Measurements from ENCODE around the gene TCP1. TPM values are rescaled to one million over a fixed set of nuclear protein-coding genes. Genes with fewer than 3 reads are reported as not detected.

TCP1 gene
- total and polyA plus RNA-seq, 2 experiments from 2014 or later: 130 to 166 TPM

GRCh38 chr6:159790956-159791598, 1.7 kb upstream of the TCP1 start:
- H3K4me2 ChIP-seq: peak overlapping the region; percentile 70
- peaks cover 19% of the 10 kb centered on the region for H4K20me1 ChIP-seq (ENCODE audit: insufficient read depth, poor library complexity, severe bottlenecking)
- H3K79me2 ChIP-seq: peaks cover 75% of the 10 kb centered on the region
- WGBS (ENCODE audit: low lambda C conversion rate, missing lambda C conversion rate): 14% methylated on average over 18 of the region's 18 CpGs
- no peaks in the 10 kb centered on the region for H3K9me2 ChIP-seq (replicated peaks; ENCODE audit: insufficient read depth)
- TF ChIP-seq CTCF (IDR thresholded peaks at IDR 0.05; ENCODE audit: poor library complexity): no peak
- TF ChIP-seq EZH2 (IDR thresholded peaks at IDR 0.05; ENCODE audit: borderline replicate concordance): no peak
- TF ChIP-seq EZH2phosphoT487 (IDR thresholded peaks at IDR 0.05; ENCODE audit: low read depth, severe bottlenecking, unreplicated experiment): no peak
- peaks cover 37% of the 10 kb centered on the region for H3K4me1 ChIP-seq (ENCODE audit: insufficient read depth)
- H3K36me3 ChIP-seq (replicated peaks; ENCODE audit: insufficient read depth, low read depth): no peaks in the 10 kb centered on the region
- H3K27me3 ChIP-seq: no peaks in the 10 kb centered on the region
- H3K4me3 ChIP-seq: peak overlapping the region; percentile 53
- peak; percentile 37 for DNase-seq (ENCODE audit: low spot score)
- H3K27ac ChIP-seq: peak overlapping the region; percentile 83
- no peaks in the 10 kb centered on the region for H3K9me3 ChIP-seq (ENCODE audit: low read depth)
- peak overlapping the region; percentile 45 for H2AFZ ChIP-seq

GRCh38 chr6:159790149-159790955, 950 bp upstream of the TCP1 start, which contains the start of gene MRPL18:
Gene MRPL18 (plus strand): TSS chr6:159790467. CDS start chr6:159790588, 121 bp downstream.
- TF ChIP-seq CTCF (IDR thresholded peaks at IDR 0.05; ENCODE audit: poor library complexity) (no peak), EZH2 (IDR thresholded peaks at IDR 0.05; ENCODE audit: borderline replicate concordance) (no peak), EZH2phosphoT487 (IDR thresholded peaks at IDR 0.05; ENCODE audit: low read depth, severe bottlenecking, unreplicated experiment) (no peak)
- peak; percentile 95 for DNase-seq (ENCODE audit: low spot score)
- H3K4me1 ChIP-seq (ENCODE audit: insufficient read depth): peaks cover 32% of the 10 kb centered on the region
- peaks cover 79% of the 10 kb centered on the region for H3K79me2 ChIP-seq
- no peaks in the 10 kb centered on the region for H3K36me3 ChIP-seq (replicated peaks; ENCODE audit: insufficient read depth, low read depth)
- H2AFZ ChIP-seq: peak within 1 kb of the TSS; percentile 45
- H3K27ac ChIP-seq: peak within 1 kb of the TSS; percentile 83
- H4K20me1 ChIP-seq (ENCODE audit: insufficient read depth, poor library complexity, severe bottlenecking): peaks cover 19% of the 10 kb centered on the region
- H3K9me2 ChIP-seq (replicated peaks; ENCODE audit: insufficient read depth): no peaks in the 10 kb centered on the region
- peak within 1 kb of the TSS; percentile 92 for H3K4me2 ChIP-seq
- under 1% methylated on average over 56 of the region's 56 CpGs for WGBS (ENCODE audit: low lambda C conversion rate, missing lambda C conversion rate)
- H3K9me3 ChIP-seq (ENCODE audit: low read depth): no peaks in the 10 kb centered on the region
- no peaks in the 10 kb centered on the region for H3K27me3 ChIP-seq
- H3K4me3 ChIP-seq: peak within 1 kb of the TSS; percentile 53

- Histone ChIP-seq H3K79me2 (peaks cover 85% of the 10 kb centered on the region), H3K4me2 (peak overlapping the region; percentile 92), H3K27ac (peak overlapping the region; percentile 76), H3K4me1 (ENCODE audit: insufficient read depth) (peaks cover 32% of the 10 kb centered on the region), H2AFZ (peak overlapping the region; percentile 20), H3K27me3 (no peaks in the 10 kb centered on the region), H3K4me3 (peak overlapping the region; percentile 35), H4K20me1 (ENCODE audit: insufficient read depth, poor library complexity, severe bottlenecking) (peaks cover 19% of the 10 kb centered on the region), H3K9me2 (replicated peaks; ENCODE audit: insufficient read depth) (no peaks in the 10 kb centered on the region), H3K36me3 (replicated peaks; ENCODE audit: insufficient read depth, low read depth) (no peaks in the 10 kb centered on the region), H3K9me3 (ENCODE audit: low read depth) (no peaks in the 10 kb centered on the region)
- TF ChIP-seq EZH2phosphoT487 (IDR thresholded peaks at IDR 0.05; ENCODE audit: low read depth, severe bottlenecking, unreplicated experiment) (no peak), CTCF (IDR thresholded peaks at IDR 0.05; ENCODE audit: poor library complexity) (no peak), EZH2 (IDR thresholded peaks at IDR 0.05; ENCODE audit: borderline replicate concordance) (no peak)
- WGBS (ENCODE audit: low lambda C conversion rate, missing lambda C conversion rate): under 1% methylated on average over 42 of the region's 60 CpGs
- peak; percentile 68 for DNase-seq (ENCODE audit: low spot score)
These were observed 537 bp downstream of the TCP1 start for GRCh38 chr6:159788753-159789376.

Data from hepatocyte (in vitro differentiated cells).